ENCODE measurements around the gene WDR46. TPM values are rescaled to one million over a fixed set of nuclear protein-coding genes. Genes with fewer than 3 reads are reported as not detected.

The WDR46 gene
- total and polyA plus RNA-seq, 2 of the 13 experiments (the other 11 are each of a cell fraction or from before 2014, with no cell fraction given): 47.4 to 105 TPM

- TF ChIP-seq ZSCAN12 (CRISPR knock-in tag; IDR thresholded peaks at IDR 0.05) (no peak), RAD21 (CRISPR knock-in tag; IDR thresholded peaks at IDR 0.05) (peak; percentile 95), KAT2B (IDR thresholded peaks at IDR 0.05; ENCODE audit: borderline replicate concordance, low read depth, low read length) (no peak), MXD4 (CRISPR knock-in tag; IDR thresholded peaks at IDR 0.05) (no peak), NR2F6 (IDR thresholded peaks at IDR 0.05) (no peak), NR2F6 (CRISPR knock-in tag; IDR thresholded peaks at IDR 0.05) (0 out of 2 replicates have a peak, but pooled peaks have one; percentile 35), ZSCAN5A (CRISPR knock-in tag; IDR thresholded peaks at IDR 0.05; ENCODE audit: borderline replicate concordance) (no peak), ATF6 (CRISPR knock-in tag; conservative IDR thresholded peaks at IDR 0.05) (no peak), ZFP36L2 (CRISPR knock-in tag; IDR thresholded peaks at IDR 0.05) (0 out of 2 replicates have a peak, but pooled peaks have one; percentile 33), NCOA2 (CRISPR knock-in tag; IDR thresholded peaks at IDR 0.05) (no peak), ZNF383 (CRISPR knock-in tag; IDR thresholded peaks at IDR 0.05; ENCODE audit: borderline replicate concordance) (no peak), ZNF143 (CRISPR knock-in tag; IDR thresholded peaks at IDR 0.05) (no peak), TIGD3 (CRISPR knock-in tag; IDR thresholded peaks at IDR 0.05; ENCODE audit: borderline replicate concordance) (no peak), SNAI1 (CRISPR knock-in tag; IDR thresholded peaks at IDR 0.05; ENCODE audit: borderline replicate concordance) (no peak), TBP (CRISPR knock-in tag; IDR thresholded peaks at IDR 0.05) (no peak), TOE1 (CRISPR knock-in tag; IDR thresholded peaks at IDR 0.05) (no peak), ATM (IDR thresholded peaks at IDR 0.05; ENCODE audit: borderline replicate concordance) (no peak), HNF4G (IDR thresholded peaks at IDR 0.05; ENCODE audit: borderline replicate concordance, low read depth, low read length) (0 out of 2 replicates have a peak, but pooled peaks have one; percentile 11), HNF4G (CRISPR knock-in tag; IDR thresholded peaks at IDR 0.05; ENCODE audit: borderline replicate concordance, low read depth) (no peak), HDAC2 (CRISPR knock-in tag; IDR thresholded peaks at IDR 0.05) (peak; percentile 46; the same call in 1 of the 2 replicates), ZHX1 (CRISPR knock-in tag; IDR thresholded peaks at IDR 0.05; ENCODE audit: low read depth) (no peak), ZNF441 (CRISPR knock-in tag; IDR thresholded peaks at IDR 0.05; ENCODE audit: borderline replicate concordance) (0 out of 2 replicates have a peak, but pooled peaks have one; percentile 32), BRF2 (CRISPR knock-in tag; IDR thresholded peaks at IDR 0.05) (no peak)
Observed at GRCh38 chr6:33247977-33248642, 40.9 kb downstream of the WDR46 start (continued).
